ENCODE measurements around the gene OR7D2.

Gene OR7D2

GRCh38 chr19:9219489-9219888 is 40.7 kb downstream of the OR7D2 start, which contains the start of gene OR7D4:
TSS of gene OR7D4 (minus strand) at chr19:9219589. CDS start at chr19:9214837, 4,752 bp downstream.
- DNase-seq = no peak
